GM21737 (cell line): Measurements from ENCODE around the gene SAP30BP.
"Not testable (repeated sequence)": the region's sequence is repeated elsewhere in the genome, so short reads cannot be mapped to it uniquely, and the experiment has no call there.

Experiments
- ATAC-seq: cut with Tn5 transposase; IDR thresholded peaks from one replicate; pipeline ENCODE4 v1.9.1; 2021; ENCODE audit warnings: mild to moderate bottlenecking, moderate library complexity; ENCODE audit not compliant: unreplicated experiment

SAP30BP gene

DNA sequence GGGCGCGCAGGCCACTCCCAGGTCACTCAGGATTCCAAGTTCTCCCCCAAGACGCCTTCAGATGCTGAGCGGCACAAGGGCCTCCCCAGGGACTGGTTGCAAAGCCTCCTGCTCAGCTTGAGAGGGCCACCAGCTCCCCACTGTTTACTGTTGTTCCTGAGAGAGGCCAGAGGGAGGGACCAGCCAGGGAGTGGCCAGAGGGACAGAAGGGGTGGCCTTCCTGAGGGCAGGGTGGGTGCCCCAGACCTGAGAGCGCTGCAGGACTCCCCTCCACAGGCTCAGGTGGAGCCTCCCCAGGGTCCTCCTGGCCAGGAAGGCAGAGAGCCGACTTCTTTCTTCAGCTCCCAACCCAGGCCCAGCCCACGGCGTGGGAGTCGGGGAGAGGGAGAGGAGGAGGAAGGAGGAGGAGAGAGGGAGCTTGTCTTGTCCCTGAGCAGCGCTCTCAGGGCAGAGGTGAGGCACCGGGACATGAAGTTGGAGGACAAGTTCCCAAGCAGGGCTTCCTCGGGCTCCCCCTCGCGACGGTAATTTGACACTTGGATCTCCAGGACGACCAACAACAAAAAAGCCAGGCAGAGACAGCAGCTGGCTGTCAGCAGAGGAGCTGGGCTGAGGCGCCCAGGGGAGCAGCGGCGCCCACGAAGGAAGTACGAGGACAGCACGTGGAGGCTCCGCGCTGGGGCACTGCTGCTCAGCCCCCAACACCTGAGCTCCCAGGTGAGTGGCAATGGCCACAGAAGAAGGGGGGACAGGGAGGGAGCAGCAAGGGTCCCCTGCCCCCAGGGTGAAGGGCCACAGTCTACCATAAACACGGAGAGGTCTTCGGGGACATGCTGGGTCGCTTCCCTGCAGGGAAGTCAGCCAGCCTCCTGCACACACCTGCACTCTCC, 33.4 kb upstream of the SAP30BP start:
- no peak for ATAC-seq

- ATAC-seq, result no peak
These were observed 32.8 kb upstream of the SAP30BP start for GRCh38 chr17:75634376-75634740.

DNA sequence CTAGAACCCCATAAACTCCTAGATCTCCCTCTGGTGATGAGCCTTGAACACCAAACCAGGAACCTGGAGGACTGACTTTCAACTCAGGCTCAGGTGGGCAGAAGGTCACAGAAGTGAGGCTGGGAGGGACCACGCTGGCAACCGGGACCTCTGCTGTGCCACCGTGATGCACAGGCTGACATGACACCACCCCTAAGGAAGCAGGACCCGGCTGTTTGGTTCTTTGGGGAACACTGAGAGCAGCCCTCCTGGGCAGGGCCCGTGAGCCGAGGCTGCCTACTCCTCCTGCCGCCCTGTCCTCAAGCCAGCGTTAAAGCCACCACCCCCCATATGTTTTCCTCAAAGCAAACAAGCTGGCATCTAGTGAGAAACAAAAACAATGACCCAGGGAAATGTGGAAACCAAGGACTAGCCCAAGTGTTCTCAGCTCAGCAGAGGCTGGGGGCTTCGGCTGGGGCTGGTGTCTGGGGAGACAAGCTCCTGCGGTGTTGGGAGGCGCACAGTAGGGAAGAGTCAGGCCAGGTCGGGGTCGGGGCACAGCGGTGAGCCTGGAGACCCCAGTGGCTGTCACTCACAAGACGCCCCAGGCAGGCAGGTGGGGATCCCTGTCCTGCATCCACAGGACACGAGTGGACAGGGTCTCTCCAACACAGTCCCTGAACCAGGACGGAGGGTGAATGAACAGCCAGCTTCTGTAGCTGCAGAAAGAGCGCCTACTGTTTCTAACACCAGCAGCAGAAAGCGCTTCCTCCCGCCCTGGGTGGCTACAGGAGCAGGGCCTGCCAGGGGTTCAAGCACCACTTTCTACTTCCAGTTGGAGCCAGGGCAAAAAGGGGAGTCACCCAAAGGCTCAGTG, 32.2 kb upstream of the SAP30BP start:
- no peak for ATAC-seq

DNA sequence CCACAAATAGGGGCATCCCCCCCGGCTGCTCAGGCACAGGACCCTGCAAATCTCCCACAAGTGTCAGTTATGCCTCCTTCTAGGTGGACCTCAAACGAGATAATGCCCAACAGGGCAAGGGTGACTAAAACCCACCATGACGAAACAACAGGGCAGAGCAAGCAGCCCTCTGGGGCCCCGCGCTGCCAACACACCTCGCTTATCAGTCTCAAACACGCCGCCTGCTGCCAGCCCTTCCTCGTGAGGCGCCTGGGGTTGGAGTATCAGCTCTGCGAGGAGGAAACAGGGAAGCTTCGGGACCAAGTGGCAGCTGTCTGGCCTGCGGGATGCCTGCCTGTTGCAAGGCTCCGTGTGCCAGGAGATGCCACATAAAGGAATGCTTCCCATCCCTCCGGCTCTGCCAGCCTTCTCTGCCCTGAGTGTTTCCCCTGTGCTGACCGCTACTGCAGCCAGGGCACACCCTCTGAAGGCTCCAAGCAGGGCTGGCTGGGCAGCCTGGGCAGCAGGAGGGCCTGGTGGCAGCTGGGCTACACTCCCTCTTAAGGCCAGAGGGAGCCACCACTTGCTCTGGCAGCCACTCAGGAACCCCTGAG, 31.4 kb upstream of the SAP30BP start:
- ATAC-seq, result no peak

DNA sequence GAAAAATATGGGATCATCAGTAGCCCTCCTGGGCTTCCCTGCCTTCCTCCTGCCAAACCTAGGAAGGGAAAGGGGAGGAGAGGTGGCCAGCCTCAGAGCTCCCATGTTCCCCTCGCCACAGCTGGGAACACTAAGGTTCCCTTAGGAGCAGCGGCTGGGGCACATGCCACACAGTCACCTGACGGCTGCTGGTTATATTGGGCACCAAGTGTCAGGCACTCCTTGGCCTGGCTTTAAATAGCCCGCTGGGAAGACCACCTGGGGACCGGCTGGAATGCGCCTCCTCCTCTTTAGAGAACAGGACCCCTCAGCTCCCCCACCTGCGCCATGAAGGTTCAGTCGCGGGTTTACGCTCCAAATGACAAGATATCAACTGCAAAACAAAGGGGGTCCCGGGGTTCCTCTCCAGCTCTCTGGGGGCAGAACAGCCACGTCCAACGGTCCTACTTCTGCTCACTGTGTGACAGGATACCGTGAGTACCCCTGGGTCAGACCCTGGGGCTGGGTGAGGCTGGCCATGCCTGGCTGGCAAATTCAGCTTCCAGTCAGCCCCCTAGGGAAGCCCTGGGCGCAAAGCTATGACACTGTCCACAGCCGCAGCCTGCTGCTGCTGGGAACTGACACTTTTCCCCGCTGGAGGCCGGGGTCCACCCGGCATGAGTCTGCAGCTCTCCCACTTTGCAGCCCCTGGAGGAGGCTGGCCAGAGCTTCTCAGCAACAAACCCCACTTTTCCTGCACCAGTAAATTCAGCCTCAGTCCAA, 30.6 kb upstream of the SAP30BP start:
- ATAC-seq, result no peak

GRCh38 chr17:75637143-75637538, 30.0 kb upstream of the SAP30BP start:
- no peak for ATAC-seq

GRCh38 chr17:75637551-75637950, 29.6 kb upstream of the SAP30BP start:
- ATAC-seq, result no peak

DNA sequence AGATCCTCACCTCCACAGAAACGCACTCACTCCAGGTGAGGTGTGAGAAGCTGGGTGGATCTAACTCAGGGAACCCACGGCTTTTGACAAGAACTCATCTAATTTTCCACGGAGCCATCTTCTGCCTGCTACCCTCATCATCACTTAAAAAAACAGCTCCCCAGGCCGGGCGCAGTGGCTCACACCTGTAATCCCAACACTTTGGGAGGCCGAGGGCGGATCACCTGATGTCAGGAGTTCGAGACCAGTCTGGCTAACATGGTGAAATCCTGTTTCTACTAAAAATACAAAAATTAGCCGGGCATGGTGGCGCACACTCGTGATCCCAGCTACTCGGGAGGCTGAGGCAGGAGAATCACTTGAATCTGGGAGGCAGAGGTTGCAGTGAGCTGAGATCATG, 29.1 kb upstream of the SAP30BP start:
- ATAC-seq, result not testable (repeated sequence)

- no peak for ATAC-seq
These were observed 28.2 kb upstream of the SAP30BP start for GRCh38 chr17:75638893-75639292.

GRCh38 chr17:75639327-75639726, 27.8 kb upstream of the SAP30BP start:
- no peak for ATAC-seq

GRCh38 chr17:75639771-75640555, 27.2 kb upstream of the SAP30BP start:
- ATAC-seq, result no peak

- ATAC-seq, result no peak
These were observed 26.5 kb upstream of the SAP30BP start for GRCh38 chr17:75640556-75641119.

DNA sequence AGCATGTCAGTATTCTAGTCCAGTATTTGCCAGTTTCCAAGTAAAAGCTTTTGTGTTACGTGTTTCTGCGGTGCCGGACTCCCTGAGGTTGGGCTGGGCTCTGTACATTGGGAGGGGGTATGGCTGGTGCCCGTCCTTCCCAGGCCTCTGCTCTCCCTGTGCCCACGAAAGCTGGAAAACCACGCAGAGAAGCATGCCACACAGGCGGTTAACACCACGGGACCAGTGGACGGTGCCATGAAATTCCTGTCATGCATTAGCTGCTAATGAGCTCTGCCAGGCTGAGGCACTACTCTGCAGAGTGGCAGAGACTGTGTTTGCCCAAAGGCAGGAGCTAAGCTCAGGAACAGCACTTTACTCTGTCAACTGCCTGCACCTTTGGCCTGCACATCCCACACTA, 25.8 kb upstream of the SAP30BP start:
- ATAC-seq, result no peak

DNA sequence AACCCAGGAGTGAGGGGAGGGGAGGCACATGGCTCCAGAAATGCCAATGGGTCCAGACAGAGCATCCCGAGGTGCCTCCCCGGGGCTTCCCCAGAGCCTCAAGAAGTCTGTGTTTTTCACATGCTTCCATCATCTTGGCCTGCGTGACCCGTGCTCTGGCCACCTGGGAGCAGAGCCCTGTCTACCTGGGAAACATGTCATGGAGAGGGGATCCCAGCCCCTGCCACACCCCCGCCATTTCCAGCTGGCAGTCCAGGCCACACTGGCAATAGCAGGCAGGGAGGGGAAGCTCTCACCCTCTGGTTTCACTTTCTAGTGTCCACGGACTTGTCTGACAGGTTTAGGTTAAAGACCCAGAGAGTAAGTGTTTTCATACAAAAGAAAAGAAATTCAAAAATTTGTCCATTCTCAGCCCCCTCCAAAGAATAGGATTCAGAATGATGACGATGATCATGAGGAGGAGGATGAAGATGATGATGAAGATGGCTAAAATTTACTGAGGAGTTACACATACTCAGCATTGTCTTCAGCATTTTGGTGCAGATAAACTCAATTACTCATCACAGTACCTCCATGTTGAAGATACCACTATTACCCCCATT, 24.9 kb upstream of the SAP30BP start:
- ATAC-seq, result no peak

DNA sequence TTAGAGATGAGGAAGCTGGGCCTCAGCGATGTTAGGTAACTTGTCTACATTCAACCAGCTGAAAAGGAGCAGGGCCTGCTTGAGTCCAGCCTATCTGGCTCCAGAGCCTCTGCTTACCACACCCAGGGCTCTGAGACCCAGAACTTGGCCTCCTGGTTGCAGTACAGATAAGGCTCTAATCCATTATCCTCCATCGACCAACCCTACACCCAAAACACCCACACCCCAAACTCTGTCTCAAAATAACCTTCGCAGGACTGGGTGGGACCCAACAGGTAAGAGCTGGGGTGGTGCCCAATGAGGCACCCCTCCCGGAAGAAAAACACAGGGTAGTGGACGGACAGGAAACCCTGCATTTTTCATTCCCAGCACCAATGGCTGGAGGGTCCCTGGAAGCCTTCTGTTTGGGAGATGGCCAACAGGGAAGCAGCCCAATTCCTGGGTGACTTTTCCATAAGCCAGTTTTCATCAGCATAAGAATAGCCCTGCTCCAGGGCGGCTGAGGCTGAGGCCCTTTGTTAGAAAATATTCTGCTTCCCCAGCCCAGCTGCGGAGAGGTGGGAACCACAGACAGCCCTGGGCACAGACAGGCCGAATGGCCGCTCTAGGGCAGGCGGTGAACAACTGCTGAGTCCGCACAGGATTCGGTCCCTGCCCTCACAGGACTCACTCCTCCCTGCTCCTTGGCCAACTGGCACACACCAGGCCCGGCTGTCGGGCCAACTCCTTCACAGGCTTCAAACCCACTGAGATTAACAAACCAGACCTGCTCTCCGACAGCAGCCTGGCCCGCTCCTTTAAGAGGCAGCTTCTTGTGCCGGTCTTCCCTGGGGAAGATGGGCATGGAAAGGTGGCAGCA, 24.1 kb upstream of the SAP30BP start:
- ATAC-seq, result no peak

DNA sequence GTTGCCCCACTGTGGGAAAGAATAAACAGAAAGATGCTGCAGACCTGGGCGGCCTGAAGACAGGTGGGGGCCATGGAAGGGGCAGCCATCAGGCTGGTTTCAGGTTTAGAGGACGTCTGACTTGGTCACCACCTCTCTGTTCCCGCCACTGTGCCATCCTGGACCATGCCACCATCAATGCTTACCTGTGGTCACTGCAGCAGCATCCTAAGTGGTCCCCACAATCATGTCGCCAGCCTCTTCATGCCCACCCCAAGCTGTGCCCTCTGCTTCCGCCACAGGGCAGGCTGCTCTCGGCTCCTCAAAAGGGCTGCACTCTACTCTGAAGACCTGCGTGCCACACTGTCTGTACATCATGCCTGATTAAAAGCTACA, 23.5 kb upstream of the SAP30BP start:
- ATAC-seq, result no peak

- ATAC-seq, result no peak
These were observed 21.6 kb upstream of the SAP30BP start for GRCh38 chr17:75645501-75645888.

DNA sequence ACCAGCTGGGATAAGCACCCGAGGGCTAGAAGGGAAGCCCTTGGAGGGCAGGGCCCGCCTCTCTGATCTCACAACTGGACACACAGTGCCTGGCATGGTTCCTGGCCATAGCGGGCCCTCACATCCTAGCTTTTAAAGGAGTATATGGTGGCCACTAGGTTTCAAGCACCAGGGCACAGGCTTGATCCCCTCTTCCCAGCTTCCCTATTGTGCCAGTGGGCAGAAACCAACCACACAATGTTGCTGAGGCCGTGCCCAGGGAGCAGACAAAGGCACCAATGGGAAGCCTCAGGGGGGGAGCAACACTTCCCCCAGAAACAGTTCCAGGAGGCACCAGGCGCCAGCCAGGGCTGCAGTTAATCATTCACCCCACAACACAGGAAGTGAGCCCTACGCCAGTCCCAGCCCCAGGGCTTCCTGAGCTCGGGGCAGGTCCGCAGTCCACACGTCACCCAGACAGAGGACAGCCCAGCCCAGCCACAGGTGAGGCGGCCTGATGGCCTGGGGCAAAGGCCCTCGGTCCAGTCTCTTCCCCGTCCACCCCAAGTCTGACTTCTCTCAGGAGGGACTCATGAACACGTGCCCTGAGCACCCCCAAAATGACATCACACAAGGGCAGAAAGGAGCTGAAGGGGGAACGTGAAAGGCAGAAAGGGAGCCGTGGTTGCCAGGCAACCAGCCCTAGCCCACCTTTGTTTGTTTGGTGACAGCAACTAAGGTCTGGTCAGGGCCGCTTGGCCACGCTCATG, 21.1 kb upstream of the SAP30BP start:
- peak; percentile 92 for ATAC-seq
